ENCODE measurements around the gene ADAM12. TPM values are rescaled to one million over a fixed set of nuclear protein-coding genes. Genes with fewer than 3 reads are reported as not detected.

Gene ADAM12
- polyA plus RNA-seq, 1 of the 3 experiments (the other 2 are of a cell fraction) = 25.0 TPM

DNA sequence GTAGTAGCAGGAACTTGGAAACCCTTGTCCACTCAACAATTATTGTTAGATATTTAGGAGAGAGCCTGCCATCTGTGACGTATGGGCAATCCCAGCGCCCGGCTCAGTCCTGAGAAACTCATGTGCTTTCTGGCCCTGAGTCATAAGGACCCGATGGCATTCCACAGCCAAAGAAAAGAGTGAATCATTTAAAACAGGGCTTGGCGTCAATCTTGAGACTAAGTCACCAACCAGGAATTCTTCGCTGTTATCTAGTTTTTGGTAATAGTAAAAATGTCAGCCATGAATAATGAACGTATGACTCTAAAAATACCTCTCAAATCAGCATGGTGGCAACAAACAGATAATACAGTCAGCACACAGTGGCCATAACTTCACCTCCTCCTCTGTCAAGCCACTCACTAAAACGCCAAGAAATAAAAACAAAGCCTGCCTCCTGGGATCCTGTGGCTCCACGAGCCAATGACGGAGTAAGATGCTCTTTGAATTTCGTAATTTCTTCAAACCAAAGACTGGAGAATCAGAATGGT is 140.8 kb downstream of the ADAM12 start:
- peak overlapping the region; percentile 59; the same call in 1 of the 2 replicates for H3K9ac ChIP-seq
- TF ChIP-seq TAF1 (IDR thresholded peaks at IDR 0.05; ENCODE audit: borderline replicate concordance, low read depth, low read length) (no peak), POLR2AphosphoS5 (IDR thresholded peaks at IDR 0.05; ENCODE audit: low read depth, low read length) (peak; percentile 79; the same call in 1 of the 2 replicates), EP300 (IDR thresholded peaks at IDR 0.05; ENCODE audit: borderline replicate concordance in 1 of 2, low read depth in 1 of 2, low read length in 1 of 2) (peak in 1 of 2 experiments; percentile 99; a peak in 2 of 4 replicates), FOXM1 (IDR thresholded peaks at IDR 0.05; ENCODE audit: low read depth) (peak; percentile 95), TCF12 (IDR thresholded peaks at IDR 0.05) (peak; percentile 98), RAD21 (IDR thresholded peaks at IDR 0.05; ENCODE audit: low read length) (no peak), JUND (IDR thresholded peaks at IDR 0.05) (peak; percentile 100), ELF1 (IDR thresholded peaks at IDR 0.05) (0 out of 2 replicates have a peak, but pooled peaks have one; percentile 24), RFX5 (IDR thresholded peaks at IDR 0.05; ENCODE audit: low read length) (no peak), FOSL2 (IDR thresholded peaks at IDR 0.05; ENCODE audit: borderline replicate concordance, low read depth) (peak; percentile 99), TEAD4 (IDR thresholded peaks at IDR 0.05; ENCODE audit: borderline replicate concordance, insufficient read depth) (peak; percentile 99), GABPA (IDR thresholded peaks at IDR 0.05; ENCODE audit: low read depth) (0 out of 2 replicates have a peak, but pooled peaks have one; percentile 26), MEF2A (IDR thresholded peaks at IDR 0.05; ENCODE audit: borderline replicate concordance, low read depth) (peak; percentile 98), SIN3A (IDR thresholded peaks at IDR 0.05; ENCODE audit: borderline replicate concordance, low read depth, low read length) (peak; percentile 57; the same call in 1 of the 2 replicates), RXRA (IDR thresholded peaks at IDR 0.05; ENCODE audit: borderline replicate concordance, low read depth) (peak; percentile 87), YY1 (IDR thresholded peaks at IDR 0.05; ENCODE audit: low read depth) (peak; percentile 72; the same call in 1 of the 2 replicates), FOXJ3 (CRISPR knock-in tag; IDR thresholded peaks at IDR 0.05) (no peak), NFIC (IDR thresholded peaks at IDR 0.05; ENCODE audit: borderline replicate concordance) (peak; percentile 98)
- TF ChIP-seq, protein P1, sequence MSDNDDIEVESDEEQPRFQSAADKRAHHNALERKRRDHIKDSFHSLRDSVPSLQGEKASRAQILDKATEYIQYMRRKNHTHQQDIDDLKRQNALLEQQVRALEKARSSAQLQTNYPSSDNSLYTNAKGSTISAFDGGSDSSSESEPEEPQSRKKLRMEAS (IDR thresholded peaks at IDR 0.05; ENCODE audit: low read depth) = peak; percentile 96
- TF ChIP-seq, protein P2, sequence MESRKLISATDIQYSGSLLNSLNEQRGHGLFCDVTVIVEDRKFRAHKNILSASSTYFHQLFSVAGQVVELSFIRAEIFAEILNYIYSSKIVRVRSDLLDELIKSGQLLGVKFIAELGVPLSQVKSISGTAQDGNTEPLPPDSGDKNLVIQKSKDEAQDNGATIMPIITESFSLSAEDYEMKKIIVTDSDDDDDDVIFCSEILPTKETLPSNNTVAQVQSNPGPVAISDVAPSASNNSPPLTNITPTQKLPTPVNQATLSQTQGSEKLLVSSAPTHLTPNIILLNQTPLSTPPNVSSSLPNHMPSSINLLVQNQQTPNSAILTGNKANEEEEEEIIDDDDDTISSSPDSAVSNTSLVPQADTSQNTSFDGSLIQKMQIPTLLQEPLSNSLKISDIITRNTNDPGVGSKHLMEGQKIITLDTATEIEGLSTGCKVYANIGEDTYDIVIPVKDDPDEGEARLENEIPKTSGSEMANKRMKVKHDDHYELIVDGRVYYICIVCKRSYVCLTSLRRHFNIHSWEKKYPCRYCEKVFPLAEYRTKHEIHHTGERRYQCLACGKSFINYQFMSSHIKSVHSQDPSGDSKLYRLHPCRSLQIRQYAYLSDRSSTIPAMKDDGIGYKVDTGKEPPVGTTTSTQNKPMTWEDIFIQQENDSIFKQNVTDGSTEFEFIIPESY (IDR thresholded peaks at IDR 0.05; ENCODE audit: borderline replicate concordance, low read depth) = peak; percentile 90; the same call in 1 of the 2 replicates
- TF ChIP-seq, protein P3, sequence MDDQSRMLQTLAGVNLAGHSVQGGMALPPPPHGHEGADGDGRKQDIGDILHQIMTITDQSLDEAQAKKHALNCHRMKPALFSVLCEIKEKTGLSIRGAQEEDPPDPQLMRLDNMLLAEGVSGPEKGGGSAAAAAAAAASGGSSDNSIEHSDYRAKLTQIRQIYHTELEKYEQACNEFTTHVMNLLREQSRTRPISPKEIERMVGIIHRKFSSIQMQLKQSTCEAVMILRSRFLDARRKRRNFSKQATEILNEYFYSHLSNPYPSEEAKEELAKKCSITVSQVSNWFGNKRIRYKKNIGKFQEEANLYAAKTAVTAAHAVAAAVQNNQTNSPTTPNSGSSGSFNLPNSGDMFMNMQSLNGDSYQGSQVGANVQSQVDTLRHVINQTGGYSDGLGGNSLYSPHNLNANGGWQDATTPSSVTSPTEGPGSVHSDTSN (IDR thresholded peaks at IDR 0.05) = peak; percentile 97
- TF ChIP-seq, protein P4, sequence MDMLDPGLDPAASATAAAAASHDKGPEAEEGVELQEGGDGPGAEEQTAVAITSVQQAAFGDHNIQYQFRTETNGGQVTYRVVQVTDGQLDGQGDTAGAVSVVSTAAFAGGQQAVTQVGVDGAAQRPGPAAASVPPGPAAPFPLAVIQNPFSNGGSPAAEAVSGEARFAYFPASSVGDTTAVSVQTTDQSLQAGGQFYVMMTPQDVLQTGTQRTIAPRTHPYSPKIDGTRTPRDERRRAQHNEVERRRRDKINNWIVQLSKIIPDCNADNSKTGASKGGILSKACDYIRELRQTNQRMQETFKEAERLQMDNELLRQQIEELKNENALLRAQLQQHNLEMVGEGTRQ (IDR thresholded peaks at IDR 0.05; ENCODE audit: borderline replicate concordance, low read depth, low read length) = no peak
- TF ChIP-seq, protein P5, sequence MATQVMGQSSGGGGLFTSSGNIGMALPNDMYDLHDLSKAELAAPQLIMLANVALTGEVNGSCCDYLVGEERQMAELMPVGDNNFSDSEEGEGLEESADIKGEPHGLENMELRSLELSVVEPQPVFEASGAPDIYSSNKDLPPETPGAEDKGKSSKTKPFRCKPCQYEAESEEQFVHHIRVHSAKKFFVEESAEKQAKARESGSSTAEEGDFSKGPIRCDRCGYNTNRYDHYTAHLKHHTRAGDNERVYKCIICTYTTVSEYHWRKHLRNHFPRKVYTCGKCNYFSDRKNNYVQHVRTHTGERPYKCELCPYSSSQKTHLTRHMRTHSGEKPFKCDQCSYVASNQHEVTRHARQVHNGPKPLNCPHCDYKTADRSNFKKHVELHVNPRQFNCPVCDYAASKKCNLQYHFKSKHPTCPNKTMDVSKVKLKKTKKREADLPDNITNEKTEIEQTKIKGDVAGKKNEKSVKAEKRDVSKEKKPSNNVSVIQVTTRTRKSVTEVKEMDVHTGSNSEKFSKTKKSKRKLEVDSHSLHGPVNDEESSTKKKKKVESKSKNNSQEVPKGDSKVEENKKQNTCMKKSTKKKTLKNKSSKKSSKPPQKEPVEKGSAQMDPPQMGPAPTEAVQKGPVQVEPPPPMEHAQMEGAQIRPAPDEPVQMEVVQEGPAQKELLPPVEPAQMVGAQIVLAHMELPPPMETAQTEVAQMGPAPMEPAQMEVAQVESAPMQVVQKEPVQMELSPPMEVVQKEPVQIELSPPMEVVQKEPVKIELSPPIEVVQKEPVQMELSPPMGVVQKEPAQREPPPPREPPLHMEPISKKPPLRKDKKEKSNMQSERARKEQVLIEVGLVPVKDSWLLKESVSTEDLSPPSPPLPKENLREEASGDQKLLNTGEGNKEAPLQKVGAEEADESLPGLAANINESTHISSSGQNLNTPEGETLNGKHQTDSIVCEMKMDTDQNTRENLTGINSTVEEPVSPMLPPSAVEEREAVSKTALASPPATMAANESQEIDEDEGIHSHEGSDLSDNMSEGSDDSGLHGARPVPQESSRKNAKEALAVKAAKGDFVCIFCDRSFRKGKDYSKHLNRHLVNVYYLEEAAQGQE (IDR thresholded peaks at IDR 0.05; ENCODE audit: low read depth, low read length) = peak; percentile 38; the same call in 1 of the 2 replicates
- H3K4me2 ChIP-seq = peak overlapping the region; percentile 30; the same call in 1 of the 2 replicates
- no peaks in the 10 kb centered on the region for H3K9me2 ChIP-seq
- H3K36me3 ChIP-seq (replicated peaks in 1 of 2; ENCODE audit: control insufficient read depth in 1 of 2, insufficient read depth in 2 of 2, low read length in 1 of 2) = no peaks in the 10 kb centered on the region
- no peak overlapping the region for H3K4me3 ChIP-seq (ENCODE audit: low read depth in 2 of 2, low read length in 1 of 2)
- DNase-seq = no peak
- H4K20me1 ChIP-seq (ENCODE audit: insufficient read depth) = no peaks in the 10 kb centered on the region
- WGBS (ENCODE audit: low lambda C conversion rate) = 29% methylated on average over 11 of the region's 11 CpGs
- peak overlapping the region in 1 of 2 experiments; percentile 98; a peak in 3 of 4 replicates for H3K27ac ChIP-seq (ENCODE audit: low read depth in 2 of 2, low read length in 1 of 2)
- H3F3A ChIP-seq (replicated peaks; ENCODE audit: insufficient read depth) = peaks cover 27% of the 10 kb centered on the region
- no peaks in the 10 kb centered on the region for H3K79me2 ChIP-seq (ENCODE audit: insufficient read depth)
- ChIA-PET POLR2A (no interaction called here), CTCF (no interaction called here)
- H2AFZ ChIP-seq (ENCODE audit: low read depth) = no peak overlapping the region
- H3K9me3 ChIP-seq = no peaks in the 10 kb centered on the region
- H3K27me3 ChIP-seq (ENCODE audit: insufficient read depth) = no peaks in the 10 kb centered on the region
- H3K4me1 ChIP-seq (ENCODE audit: control insufficient read depth in 1 of 2, insufficient read depth in 2 of 2, low read depth in 1 of 2, low read length in 1 of 2) = peaks cover 11 to 32% of the 10 kb centered on the region in 2 experiments

Data from SK-N-SH (cell line).